Vagina (tissue), 2 donors: ENCODE measurements around the gene NKAIN2.

Experiments
- POLR2A ChIP-seq, 2 donors: fragments of 450-650 bp; IDR thresholded peaks; one replicate each; pipeline ENCODE4 v1.6.1; 2017; ENCODE audit warnings: antibody characterized with exemption in 2 of 2, mild to moderate bottlenecking in 2 of 2, moderate library complexity in 2 of 2
- POLR2AphosphoS5 ChIP-seq, 2 donors: sonication (generic); formaldehyde crosslinking; IDR thresholded peaks; one replicate each; pipeline ENCODE4 v1.9.0; 2017; ENCODE audit warnings: antibody characterized with exemption in 2 of 2, mild to moderate bottlenecking in 2 of 2, low read depth in 1 of 2; ENCODE audit not compliant: insufficient read depth in 1 of 2
- TF ChIP-seq, protein P1 (sequence below), 3 experiments: fragments of 450-650 bp in 2 of 3; fragments of 200-600 bp in 1 of 3; sonication (generic) in 1 of 3; IDR thresholded peaks; one replicate each; pipeline ENCODE4 v1.5.1; 2017 to 2019; ENCODE audit warnings: antibody characterized with exemption in 3 of 3, mild to moderate bottlenecking in 2 of 3, moderate library complexity in 2 of 3

DNA sequence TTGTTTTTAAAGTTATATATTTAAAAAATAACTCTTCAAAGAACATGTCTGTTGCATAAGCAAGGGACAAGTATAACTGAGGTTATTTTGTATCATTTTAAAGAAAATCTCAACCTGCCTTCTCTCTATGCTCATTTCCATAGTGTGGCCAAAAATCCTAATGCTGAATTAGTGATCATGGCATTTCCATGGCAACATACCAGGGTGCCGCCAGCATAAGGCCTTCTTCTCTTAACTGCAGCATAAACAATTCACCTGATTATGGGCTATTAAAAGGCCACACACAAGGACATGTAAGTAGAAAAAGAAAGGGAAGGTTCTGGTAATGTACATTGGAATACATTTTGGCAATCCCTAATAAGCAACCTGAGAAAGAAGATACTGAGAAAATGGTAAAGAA, 1063.5 kb downstream of the NKAIN2 start:
- TF ChIP-seq, protein P1, sequence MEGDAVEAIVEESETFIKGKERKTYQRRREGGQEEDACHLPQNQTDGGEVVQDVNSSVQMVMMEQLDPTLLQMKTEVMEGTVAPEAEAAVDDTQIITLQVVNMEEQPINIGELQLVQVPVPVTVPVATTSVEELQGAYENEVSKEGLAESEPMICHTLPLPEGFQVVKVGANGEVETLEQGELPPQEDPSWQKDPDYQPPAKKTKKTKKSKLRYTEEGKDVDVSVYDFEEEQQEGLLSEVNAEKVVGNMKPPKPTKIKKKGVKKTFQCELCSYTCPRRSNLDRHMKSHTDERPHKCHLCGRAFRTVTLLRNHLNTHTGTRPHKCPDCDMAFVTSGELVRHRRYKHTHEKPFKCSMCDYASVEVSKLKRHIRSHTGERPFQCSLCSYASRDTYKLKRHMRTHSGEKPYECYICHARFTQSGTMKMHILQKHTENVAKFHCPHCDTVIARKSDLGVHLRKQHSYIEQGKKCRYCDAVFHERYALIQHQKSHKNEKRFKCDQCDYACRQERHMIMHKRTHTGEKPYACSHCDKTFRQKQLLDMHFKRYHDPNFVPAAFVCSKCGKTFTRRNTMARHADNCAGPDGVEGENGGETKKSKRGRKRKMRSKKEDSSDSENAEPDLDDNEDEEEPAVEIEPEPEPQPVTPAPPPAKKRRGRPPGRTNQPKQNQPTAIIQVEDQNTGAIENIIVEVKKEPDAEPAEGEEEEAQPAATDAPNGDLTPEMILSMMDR (IDR thresholded peaks at IDR 0.05) = no peak
- TF ChIP-seq POLR2A (IDR thresholded peaks at IDR 0.05) = no peak
- no peak for TF ChIP-seq POLR2AphosphoS5 (IDR thresholded peaks at IDR 0.05; ENCODE audit: insufficient read depth in 1 of 2, low read depth in 1 of 2)
